Kidney epithelial cell (primary cell): ENCODE data around the gene NSF. TPM values are rescaled to one million over a fixed set of nuclear protein-coding genes. Genes with fewer than 3 reads are reported as not detected.
"Not testable (repeated sequence)": the region's sequence is repeated elsewhere in the genome, so short reads cannot be mapped to it uniquely, and the experiment has no call there.

Experiments used
- DNase-seq: peaks from one replicate; pipeline ENCODE4 v3.0.0-alpha.2; 2010; ENCODE audit warnings: low read depth
- H3K27me3 ChIP-seq: 2 replicates; pipeline ENCODE4 v1.6.0; 2011; ENCODE audit warnings: low read length; ENCODE audit not compliant: control insufficient read depth, insufficient read depth
- H3K36me3 ChIP-seq: 2 replicates; pipeline ENCODE4 v1.5.1; 2011; ENCODE audit warnings: low read length; ENCODE audit not compliant: control insufficient read depth, insufficient read depth
- H3K4me3 ChIP-seq: 2 replicates; pipeline ENCODE4 v1.5.1; 2011; ENCODE audit warnings: low read depth, mild to moderate bottlenecking, control low read depth, low read length
- total RNA-seq: library from RNA; depleted of rRNA; stranded (reverse); fragments of >200 nt; gene quantifications from 2 replicates; pipeline ENCODE4 v1.2.3, GENCODE V29; 2015

The NSF gene
- total RNA-seq, 1 donor from 2014 or later = 17.8 TPM

- not testable (repeated sequence) for H3K36me3 ChIP-seq, H3K4me3 ChIP-seq, H3K27me3 ChIP-seq, DNase-seq
These were observed 67.8 kb downstream of the NSF start for GRCh38 chr17:46658235-46658634.

- not testable (repeated sequence) for DNase-seq, H3K27me3 ChIP-seq, H3K4me3 ChIP-seq, H3K36me3 ChIP-seq
These were observed 69.2 kb downstream of the NSF start for GRCh38 chr17:46659702-46660101.

- not testable (repeated sequence) for DNase-seq, H3K27me3 ChIP-seq, H3K4me3 ChIP-seq, H3K36me3 ChIP-seq
These were observed 72.7 kb downstream of the NSF start for GRCh38 chr17:46663123-46663522.

- DNase-seq, H3K36me3 ChIP-seq, H3K4me3 ChIP-seq, H3K27me3 ChIP-seq: not testable (repeated sequence)
These were observed 73.1 kb downstream of the NSF start for GRCh38 chr17:46663552-46663951.

GRCh38 chr17:46665969-46666368, 75.5 kb downstream of the NSF start:
- not testable (repeated sequence) for H3K27me3 ChIP-seq, H3K36me3 ChIP-seq, DNase-seq, H3K4me3 ChIP-seq

- not testable (repeated sequence) for DNase-seq, H3K36me3 ChIP-seq, H3K27me3 ChIP-seq, H3K4me3 ChIP-seq
These were observed 80.3 kb downstream of the NSF start for GRCh38 chr17:46670789-46671188.

GRCh38 chr17:46672777-46673176, 82.3 kb downstream of the NSF start:
- not testable (repeated sequence) for H3K36me3 ChIP-seq, H3K4me3 ChIP-seq, DNase-seq, H3K27me3 ChIP-seq

GRCh38 chr17:46677819-46678218, 87.3 kb downstream of the NSF start:
- not testable (repeated sequence) for H3K27me3 ChIP-seq, H3K4me3 ChIP-seq, DNase-seq, H3K36me3 ChIP-seq

- not testable (repeated sequence) for H3K27me3 ChIP-seq, H3K4me3 ChIP-seq, H3K36me3 ChIP-seq, DNase-seq
These were observed 93.2 kb downstream of the NSF start for GRCh38 chr17:46683653-46684052.

GRCh38 chr17:46685284-46685683, 94.8 kb downstream of the NSF start:
- DNase-seq, H3K4me3 ChIP-seq, H3K27me3 ChIP-seq, H3K36me3 ChIP-seq: not testable (repeated sequence)

GRCh38 chr17:46692196-46692595, 101.7 kb downstream of the NSF start:
- not testable (repeated sequence) for DNase-seq, H3K4me3 ChIP-seq, H3K36me3 ChIP-seq, H3K27me3 ChIP-seq

GRCh38 chr17:46693283-46693682, 102.8 kb downstream of the NSF start:
- H3K36me3 ChIP-seq, DNase-seq, H3K4me3 ChIP-seq, H3K27me3 ChIP-seq: not testable (repeated sequence)

GRCh38 chr17:46696522-46696921, 106.1 kb downstream of the NSF start:
- not testable (repeated sequence) for H3K4me3 ChIP-seq, H3K36me3 ChIP-seq, DNase-seq, H3K27me3 ChIP-seq

GRCh38 chr17:46699014-46699413, 108.5 kb downstream of the NSF start:
- not testable (repeated sequence) for H3K4me3 ChIP-seq, H3K36me3 ChIP-seq, DNase-seq, H3K27me3 ChIP-seq
